GM19455 (cell line): ENCODE measurements around the gene SLC35F3.
"Not testable (repeated sequence)": the region's sequence is repeated elsewhere in the genome, so short reads cannot be mapped to it uniquely, and the experiment has no call there.

Experiments used
- ATAC-seq: cut with Tn5 transposase; IDR thresholded peaks from one replicate; pipeline ENCODE4 v1.9.1; 2021; ENCODE audit not compliant: unreplicated experiment

Gene SLC35F3

GRCh38 chr1:234096161-234096770 lies 191.8 kb downstream of the SLC35F3 start:
- no peak for ATAC-seq

- no peak for ATAC-seq
Observed at GRCh38 chr1:234102583-234102982, 198.1 kb downstream of the SLC35F3 start.

DNA sequence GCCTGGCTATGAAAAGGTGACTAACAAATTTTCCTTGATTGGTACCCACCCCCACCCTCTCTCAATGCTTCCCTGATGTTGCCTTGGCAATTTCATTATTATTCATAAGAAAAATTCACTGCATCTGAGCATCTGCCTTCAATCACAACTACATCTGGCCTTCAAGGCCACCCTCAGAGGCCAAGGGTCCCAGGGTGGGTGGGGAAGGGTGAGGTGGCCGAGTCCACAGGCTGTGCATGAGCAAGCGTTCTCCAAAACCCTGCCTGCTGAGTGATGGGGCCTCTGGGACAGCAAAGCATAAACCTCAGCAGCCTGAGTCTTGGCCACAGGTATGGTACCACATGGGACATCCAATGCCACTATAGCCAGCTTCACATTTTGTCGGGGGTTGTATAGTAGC lies 198.7 kb downstream of the SLC35F3 start:
- ATAC-seq = no peak

- ATAC-seq = no peak
Observed at GRCh38 chr1:234106032-234106431, 201.6 kb downstream of the SLC35F3 start.

DNA sequence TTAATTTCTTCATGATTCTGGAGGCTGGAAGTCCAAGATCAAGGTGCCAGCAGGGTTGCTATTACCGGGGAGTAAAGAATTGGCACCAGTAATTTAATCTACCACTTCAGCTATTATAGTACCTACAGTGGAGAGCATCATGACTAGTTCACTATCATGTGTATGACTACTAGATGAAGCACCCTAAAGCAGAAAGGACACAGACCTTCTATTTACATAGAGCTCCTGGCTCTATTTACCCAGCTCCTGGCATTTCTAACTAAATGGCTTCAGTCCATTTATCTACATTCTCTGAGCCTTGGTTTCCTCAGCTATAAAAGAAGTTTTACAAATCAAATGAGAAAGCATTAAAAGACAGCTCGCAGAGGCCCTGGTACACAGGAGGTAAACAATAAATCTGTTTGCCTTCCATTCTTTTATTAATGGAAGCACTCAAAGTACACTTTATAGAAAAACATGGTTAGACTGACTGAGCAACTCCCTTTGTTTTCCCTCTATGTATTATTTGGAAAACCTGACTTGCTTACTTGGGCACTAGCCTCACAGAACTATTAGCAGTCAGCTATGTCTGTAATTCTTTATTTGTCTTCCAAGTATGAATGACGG lies 203.0 kb downstream of the SLC35F3 start:
- ATAC-seq = no peak

GRCh38 chr1:234108921-234109320 lies 204.4 kb downstream of the SLC35F3 start:
- no peak for ATAC-seq

DNA sequence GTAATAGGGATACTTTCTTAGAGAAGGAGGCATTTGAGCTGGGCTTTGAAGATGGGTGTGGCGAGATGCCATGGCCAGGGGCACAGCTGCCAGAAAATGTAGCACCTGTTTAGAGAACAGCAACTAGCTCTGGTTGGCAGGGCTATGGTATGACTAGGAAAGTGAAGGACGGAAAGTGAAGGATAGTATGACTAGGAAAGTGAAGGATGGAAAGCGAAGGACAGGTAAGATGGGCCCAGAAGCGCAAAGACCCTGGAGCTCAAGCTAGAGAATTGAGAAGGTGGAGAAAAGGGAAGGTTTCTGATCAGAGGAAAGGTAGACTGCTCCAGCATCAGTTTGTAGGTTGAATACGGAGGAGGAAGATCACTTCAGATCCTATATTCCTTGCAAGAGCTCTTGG lies 205.4 kb downstream of the SLC35F3 start:
- no peak for ATAC-seq

GRCh38 chr1:234111458-234112142 lies 207.1 kb downstream of the SLC35F3 start:
- no peak for ATAC-seq

DNA sequence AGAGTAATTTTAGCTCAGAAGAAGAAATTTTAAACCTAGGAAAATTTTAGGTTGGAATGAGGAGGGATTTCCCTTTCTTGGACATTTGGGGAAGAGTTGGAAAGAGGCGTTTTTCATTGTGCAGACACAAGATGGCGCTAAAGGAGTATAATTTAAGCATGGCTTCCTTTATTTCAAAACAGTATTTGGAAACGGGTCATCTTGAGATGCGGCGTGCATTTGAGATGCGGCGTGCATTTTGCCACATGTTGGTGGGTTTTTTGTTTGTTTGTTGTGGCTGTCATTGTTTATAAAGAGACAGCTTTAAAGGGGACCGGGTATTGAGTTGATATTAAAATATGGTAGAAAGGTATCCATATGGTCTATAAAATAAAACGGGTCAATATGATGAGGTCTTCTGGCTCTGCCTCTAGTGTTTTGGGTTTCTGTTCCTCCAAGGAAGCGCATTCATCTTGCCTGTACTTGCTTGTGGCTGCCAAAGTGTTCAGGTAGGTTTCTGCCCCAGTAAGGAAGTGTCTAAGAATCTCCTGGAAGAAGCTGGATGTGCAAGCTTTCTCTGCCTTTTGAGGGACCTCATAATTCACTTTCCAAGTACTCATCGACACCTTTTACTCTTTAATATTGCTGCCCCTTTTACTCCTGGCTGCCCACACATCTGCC lies 210.3 kb downstream of the SLC35F3 start:
- ATAC-seq = no peak

DNA sequence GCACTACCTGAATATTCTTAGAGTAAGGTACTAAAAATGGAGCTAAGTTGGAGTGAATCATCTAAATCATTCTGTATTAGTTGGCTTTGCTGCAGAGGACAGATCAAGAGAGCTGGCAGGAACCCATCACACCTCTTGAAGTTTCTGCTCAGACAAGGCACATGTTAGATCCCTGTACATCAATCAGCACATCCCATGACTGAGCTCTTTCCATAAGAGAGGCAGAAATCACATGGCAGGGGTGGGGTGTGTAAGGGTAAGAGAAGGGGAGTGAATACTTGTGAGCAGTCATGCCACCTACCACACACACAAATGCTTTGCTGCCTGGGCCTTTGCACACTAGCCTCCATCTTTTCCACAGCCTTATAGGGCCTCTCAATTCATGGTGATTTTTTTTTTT lies 214.4 kb downstream of the SLC35F3 start:
- no peak for ATAC-seq

GRCh38 chr1:234119431-234119830 lies 215.0 kb downstream of the SLC35F3 start:
- ATAC-seq = no peak

- ATAC-seq = no peak
Observed at GRCh38 chr1:234120327-234120944, 216.0 kb downstream of the SLC35F3 start.

- not testable (repeated sequence) for ATAC-seq
Observed at GRCh38 chr1:234121659-234122058, 217.2 kb downstream of the SLC35F3 start.

- not testable (repeated sequence) for ATAC-seq
Observed at GRCh38 chr1:234122571-234122970, 218.1 kb downstream of the SLC35F3 start.

DNA sequence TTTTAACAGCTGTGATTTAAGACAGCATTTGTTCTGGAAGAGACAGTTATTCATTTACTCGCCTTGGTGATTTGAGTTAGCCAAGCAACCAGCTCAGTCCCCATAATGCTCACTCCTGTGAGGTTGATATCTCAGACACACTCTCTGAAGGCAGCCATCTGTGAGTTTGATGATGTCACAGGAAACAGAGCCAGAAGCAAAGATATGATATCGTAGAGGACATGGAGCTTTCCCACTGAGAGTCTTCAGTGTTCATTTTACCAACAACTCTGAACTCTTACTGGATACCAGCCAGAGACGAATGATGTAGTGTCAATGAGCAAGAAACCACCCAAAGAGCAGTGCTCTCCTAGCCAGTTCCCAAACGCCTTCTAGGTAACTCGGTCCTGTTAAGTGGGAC lies 219.4 kb downstream of the SLC35F3 start:
- no peak for ATAC-seq

DNA sequence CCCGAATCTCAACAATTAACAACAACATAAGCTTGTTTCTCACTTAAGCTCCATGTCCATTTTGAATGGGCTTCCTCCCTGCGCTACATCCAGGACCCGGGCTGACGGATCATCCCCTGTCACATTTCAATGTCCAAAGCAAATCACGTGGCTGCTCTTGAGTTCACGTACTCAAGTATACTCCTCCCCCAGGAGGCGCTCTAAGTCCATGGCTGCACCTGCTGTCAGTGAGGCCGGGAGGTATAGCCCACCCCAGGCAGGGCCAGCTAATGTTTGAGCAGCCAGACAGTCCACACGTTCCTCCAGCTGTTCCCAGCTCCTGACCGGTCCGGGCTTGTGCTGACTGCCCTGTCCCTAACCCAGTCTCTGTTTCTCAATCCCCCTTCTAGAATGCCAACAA lies 220.8 kb downstream of the SLC35F3 start:
- ATAC-seq = no peak

DNA sequence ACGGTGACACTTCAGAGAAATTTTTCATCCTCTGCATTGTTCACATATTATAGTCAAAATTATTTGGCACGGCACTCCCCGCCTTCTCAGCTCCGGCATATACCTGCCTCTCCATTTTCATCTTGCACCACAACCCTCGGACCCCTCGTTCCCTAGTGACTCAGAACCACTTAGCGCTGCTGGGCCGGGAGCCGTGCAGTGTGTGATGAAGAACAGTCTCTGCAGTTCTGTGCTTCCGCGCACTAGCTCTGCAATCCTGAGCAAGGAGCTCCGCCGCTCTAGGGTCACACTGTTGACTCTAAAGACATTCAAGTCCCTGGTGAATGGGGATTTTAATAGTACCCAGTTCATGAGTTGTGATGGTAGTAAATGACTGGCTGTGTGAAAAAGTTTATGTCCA lies 221.2 kb downstream of the SLC35F3 start:
- no peak for ATAC-seq

DNA sequence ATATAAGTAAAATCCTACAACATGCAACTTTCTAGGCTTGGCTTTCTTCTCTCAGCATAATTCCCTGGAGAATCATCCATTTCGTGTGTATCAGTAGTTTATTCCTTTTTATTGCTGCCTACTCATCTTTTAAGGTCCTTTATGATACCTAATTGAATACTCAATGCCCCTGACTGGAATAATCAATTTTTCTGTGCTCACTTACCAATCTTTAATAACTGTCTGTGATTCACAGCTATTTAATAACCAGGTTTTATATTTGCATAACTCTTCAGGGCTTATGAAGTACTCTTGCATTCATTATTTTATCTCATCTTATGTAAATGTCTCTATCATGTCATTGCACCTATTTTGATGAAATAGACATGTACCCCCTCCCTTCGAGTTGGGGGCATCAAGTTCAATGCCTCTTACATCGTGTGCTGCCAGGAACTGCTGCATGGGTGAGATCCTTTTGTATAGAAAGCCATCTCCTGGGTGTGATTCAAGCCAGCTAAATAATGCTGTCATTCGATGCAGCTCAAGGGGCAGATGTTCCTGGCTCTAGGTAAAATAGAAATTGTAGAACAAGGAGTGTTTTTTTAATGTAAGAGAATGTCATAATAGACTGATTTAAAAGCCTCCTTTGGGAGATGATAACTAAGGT lies 222.7 kb downstream of the SLC35F3 start:
- ATAC-seq = no peak

GRCh38 chr1:234132795-234133194 lies 228.3 kb downstream of the SLC35F3 start:
- no peak for ATAC-seq

DNA sequence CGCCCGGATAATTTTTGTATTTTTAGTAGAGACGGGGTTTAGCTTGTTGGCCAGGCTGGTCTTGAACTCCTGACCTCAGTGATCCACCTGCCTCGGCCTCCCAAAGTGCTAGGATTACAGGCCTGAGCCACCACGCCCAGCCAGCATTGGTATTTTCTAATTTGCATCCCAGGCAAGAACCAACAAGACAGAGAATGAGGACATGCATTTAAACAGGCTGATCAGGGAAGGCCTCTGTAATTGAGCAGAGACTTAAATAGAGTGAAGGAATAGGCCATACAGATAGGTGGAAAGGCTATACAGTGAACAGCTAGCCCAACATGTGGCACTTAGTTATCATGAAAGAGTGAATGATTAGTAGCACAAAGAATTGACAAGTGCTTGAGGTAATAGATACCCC lies 230.4 kb downstream of the SLC35F3 start:
- ATAC-seq = no peak

GRCh38 chr1:234135501-234135900 lies 231.0 kb downstream of the SLC35F3 start:
- ATAC-seq = no peak
